Stimulated activated CD8-positive, alpha-beta memory T cell treated with anti-CD3 and anti-CD28 coated beads, Interleukin-15, amount 100 ng/mL, for 4 hours (primary cell): ENCODE results near the gene PPP4C.

Source experiments
- DNase-seq, 2 donors: peaks; one replicate each; pipeline ENCODE4 v3.0.0-alpha.2; 2020; ENCODE audit warnings: low read depth in 2 of 2

The PPP4C gene

GRCh38 chr16:30054959-30055553 is 20.7 kb upstream of the PPP4C start:
- no peak for DNase-seq

DNA sequence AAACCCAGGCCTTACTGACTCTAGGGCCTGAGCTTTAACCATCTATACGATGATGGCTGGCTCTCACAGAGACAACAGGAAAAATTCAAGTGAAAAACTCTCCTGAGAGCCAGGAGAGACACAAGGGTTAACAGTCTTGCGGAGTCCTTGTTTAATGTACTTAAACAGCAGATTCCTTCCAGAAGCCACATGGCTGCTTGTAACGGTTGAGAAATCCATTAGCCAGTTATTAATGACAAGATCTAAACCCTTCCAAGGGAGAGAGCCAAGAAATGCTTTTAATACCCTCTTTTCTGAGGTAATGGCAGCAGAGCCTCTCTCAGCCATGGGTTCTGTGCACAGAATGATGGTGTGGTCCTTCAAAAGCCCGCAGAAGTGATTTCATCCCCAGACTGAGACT is 15.4 kb upstream of the PPP4C start:
- DNase-seq, result no peak

GRCh38 chr16:30060836-30061554 is 14.8 kb upstream of the PPP4C start:
- no peak for DNase-seq

GRCh38 chr16:30063278-30063892 is 12.4 kb upstream of the PPP4C start:
- no peak for DNase-seq

GRCh38 chr16:30063893-30064728 is 11.7 kb upstream of the PPP4C start:
- peak; percentile 42 to 44 for DNase-seq

GRCh38 chr16:30064729-30065101 is 11.1 kb upstream of the PPP4C start:
- no peak for DNase-seq

GRCh38 chr16:30065102-30065942 is 10.5 kb upstream of the PPP4C start, which contains the start of gene ALDOA:
Gene ALDOA, plus strand, starts transcription at chr16:30065760. Its CDS starts 1,138 bp downstream, at chr16:30066898.
- DNase-seq, result peak; percentile 93

DNA sequence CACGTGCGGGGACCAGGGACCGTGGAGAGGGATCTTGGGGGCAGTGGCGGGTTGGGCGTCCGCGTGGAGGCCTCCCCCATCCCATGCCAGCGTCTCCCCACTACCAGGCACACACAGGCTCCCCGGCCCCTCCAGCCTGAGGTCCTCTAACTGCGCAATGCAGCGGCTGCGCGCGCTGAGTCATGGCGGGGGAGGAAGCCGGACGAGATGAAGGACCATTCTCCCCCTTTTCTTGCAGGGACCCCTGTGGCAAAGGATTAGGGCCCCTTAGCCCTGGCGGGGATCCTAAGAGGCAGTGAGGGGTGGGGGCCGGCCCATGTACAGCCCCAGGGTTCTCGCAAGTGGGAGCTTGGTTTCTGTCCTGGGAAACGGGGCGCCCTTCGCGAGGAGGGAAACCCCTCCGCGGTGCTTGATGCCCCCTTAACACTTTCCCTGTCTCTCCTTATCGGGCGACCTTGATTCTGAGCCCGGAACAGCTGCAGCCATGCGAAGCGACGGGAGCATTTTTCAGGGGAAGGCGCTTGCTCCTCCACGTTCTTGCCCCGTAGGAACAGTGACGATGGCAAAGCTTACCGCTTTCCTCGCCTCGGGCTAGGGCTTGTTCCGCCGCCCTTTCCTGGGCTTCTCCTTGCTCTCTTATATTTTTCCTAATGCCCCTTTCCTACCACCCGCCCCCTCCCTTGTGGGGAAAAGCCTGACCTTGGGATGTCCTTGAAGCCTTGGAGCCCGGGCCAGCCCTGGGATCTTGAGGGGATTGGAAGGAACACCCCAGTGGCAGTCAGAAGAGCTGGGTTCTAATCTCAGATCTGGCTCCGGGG is 9.6 kb upstream of the PPP4C start:
- DNase-seq, result no peak

GRCh38 chr16:30066761-30067583 is 8.8 kb upstream of the PPP4C start:
- no peak for DNase-seq

DNA sequence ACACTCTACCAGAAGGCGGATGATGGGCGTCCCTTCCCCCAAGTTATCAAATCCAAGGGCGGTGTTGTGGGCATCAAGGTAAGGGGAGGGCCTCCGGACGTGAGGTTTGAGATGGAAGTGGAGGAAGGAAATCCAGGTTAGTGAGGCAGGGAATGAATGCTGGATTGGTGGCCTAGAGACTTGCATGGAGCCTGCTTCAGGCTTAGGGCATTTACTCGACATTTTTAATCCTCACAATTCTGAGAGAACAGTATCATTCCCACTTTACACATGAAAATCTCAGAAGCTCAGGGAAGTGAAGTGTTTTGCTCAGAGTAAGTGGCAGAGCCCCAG is 8.2 kb upstream of the PPP4C start:
- DNase-seq, result no peak

- DNase-seq, result no peak
Measured at GRCh38 chr16:30068333-30068732, 7.5 kb upstream of the PPP4C start.

DNA sequence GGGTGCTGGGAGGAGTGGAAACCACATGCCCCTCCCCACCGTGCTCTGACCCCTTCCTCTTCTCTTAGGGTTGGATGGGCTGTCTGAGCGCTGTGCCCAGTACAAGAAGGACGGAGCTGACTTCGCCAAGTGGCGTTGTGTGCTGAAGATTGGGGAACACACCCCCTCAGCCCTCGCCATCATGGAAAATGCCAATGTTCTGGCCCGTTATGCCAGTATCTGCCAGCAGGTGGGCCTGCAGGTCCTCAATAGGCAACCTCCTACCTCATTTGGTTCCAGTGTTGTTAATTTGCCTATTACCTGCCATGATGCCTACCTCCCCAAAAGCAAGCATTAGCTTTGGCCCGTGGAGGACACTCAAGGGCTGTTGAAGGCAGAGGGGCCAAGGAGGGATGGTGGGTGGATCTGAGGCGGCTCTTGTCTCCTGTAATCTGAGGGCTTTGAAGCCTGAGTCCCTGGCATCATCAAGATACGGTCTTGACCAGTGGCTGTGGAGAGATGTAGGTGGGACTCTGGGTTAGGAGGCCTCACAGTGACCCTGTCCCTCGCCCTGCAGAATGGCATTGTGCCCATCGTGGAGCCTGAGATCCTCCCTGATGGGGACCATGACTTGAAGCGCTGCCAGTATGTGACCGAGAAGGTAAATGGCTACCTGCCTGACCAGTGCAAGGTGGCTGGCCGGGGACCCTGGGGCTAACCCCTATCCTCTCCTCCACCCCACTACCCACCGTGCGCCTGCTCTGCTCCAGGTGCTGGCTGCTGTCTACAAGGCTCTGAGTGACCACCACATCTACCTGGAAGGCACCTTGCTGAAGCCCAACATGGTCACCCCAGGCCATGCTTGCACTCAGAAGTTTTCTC is 6.8 kb upstream of the PPP4C start:
- peak in 1 of 2 donors; percentile 34 for DNase-seq

DNA sequence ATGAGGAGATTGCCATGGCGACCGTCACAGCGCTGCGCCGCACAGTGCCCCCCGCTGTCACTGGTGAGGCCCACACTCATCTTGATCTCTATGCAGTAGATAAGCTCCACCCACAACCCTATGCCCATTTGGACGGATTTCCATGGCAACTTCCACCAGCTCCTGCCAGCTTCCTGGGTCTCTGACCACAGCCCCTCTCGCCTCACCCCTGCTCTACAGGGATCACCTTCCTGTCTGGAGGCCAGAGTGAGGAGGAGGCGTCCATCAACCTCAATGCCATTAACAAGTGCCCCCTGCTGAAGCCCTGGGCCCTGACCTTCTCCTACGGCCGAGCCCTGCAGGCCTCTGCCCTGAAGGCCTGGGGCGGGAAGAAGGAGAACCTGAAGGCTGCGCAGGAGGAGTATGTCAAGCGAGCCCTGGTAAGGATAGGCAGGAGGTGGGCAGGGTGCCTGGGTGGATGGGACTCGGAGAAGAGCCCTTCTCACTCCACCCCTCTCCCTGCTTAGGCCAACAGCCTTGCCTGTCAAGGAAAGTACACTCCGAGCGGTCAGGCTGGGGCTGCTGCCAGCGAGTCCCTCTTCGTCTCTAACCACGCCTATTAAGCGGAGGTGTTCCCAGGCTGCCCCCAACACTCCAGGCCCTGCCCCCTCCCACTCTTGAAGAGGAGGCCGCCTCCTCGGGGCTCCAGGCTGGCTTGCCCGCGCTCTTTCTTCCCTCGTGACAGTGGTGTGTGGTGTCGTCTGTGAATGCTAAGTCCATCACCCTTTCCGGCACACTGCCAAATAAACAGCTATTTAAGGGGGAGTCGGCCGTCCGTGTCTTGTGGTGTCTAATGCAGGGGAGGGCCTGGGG is 6.0 kb upstream of the PPP4C start:
- no peak for DNase-seq

DNA sequence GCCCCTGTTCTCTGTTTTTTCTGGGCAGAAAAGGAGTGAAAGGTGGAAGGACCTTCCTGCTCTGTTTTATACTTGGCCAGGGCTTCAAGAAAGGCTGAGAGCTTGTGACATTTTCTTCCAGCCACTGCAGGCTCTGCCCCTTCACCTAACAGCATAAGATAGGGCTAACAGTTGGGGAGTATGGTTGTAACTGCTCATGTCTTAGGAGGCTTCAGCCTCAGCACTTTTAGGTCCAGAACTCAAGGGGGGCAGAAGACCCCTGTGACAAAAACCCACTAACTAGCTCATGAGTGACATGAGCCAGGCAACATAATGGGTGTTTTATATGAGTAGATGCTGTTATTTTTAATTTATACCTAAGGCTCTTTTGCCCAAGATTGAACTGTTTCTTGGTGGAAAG is 5.3 kb upstream of the PPP4C start:
- DNase-seq, result no peak

DNA sequence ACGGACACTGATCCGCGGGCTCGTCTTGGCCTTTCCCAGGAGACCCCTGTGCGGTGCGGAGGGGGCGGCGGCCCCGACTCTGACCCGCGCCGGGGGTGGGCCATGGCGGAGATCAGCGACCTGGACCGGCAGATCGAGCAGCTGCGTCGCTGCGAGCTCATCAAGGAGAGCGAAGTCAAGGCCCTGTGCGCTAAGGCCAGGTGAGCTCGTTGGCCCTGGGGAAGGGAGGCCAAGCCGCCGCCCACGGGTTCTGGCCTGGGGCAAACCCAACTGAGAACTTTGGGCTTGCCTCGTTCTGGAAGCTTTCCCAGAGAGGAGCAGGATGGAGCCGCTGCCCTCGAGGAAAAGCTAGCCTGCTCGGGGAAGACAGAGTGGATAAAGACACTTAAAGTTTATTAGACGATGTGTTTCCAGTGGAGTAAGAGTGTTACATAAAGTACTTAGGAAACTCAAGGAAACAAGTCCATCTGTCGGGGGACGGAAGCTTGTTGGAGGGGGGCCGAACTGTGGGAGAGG is 540 bp downstream of the PPP4C start:
- DNase-seq, result no peak

GRCh38 chr16:30077656-30078055 is 1.9 kb downstream of the PPP4C start:
- no peak for DNase-seq

GRCh38 chr16:30078744-30079143 is 3.0 kb downstream of the PPP4C start:
- no peak for DNase-seq

DNA sequence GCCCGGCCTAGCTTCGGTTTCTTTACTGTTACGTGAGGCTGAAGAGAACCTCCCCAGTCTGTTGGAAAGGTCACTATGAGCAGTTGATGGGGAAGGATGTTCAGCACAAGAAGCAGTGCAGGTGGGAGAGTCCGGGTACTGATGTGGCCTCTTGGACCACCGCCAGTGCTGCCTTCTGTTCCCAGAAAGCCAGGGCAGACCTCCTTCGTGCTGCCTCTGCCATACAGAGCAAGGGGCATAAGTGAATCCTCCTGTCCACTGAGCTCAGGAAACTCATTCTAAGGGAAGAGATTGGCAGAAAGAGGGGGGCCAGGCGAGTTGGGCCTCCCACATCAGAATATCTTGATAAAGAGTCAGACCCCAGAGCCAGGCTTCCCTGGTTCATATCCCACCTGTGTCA is 3.7 kb downstream of the PPP4C start:
- no peak for DNase-seq
